Smooth muscle cell (in vitro differentiated cells): Measurements from ENCODE around the gene TNPO3. TPM values are rescaled to one million over a fixed set of nuclear protein-coding genes. Genes with fewer than 3 reads are reported as not detected.

ENCODE experiments used
- DNase-seq: peaks from one replicate; lab custom pipeline; 2025; ENCODE audit not compliant: unreplicated experiment; lab: John Stamatoyannopoulos, UW
- H2AFZ ChIP-seq: fragments of 200-600 bp; sonication (generic); 2 replicates; pipeline ENCODE4 v1.6.0; 2016; ENCODE audit warnings: antibody characterized with exemption, low read depth, mild to moderate bottlenecking
- H3F3A ChIP-seq: fragments of 200-600 bp; sonication (generic); 2 replicates; pipeline ENCODE4 v1.6.0; 2017; ENCODE audit warnings: antibody characterized with exemption, low read depth
- H3K27ac ChIP-seq: fragments of 200-600 bp; sonication (generic); 2 replicates; pipeline ENCODE4 v1.5.1; 2016; ENCODE audit warnings: low read depth, mild to moderate bottlenecking
- H3K27me3 ChIP-seq: fragments of 200-600 bp; sonication (generic); 2 replicates; pipeline ENCODE4 v1.6.1; 2016; ENCODE audit warnings: low read depth, mild to moderate bottlenecking
- H3K36me3 ChIP-seq: fragments of 200-600 bp; sonication (generic); 2 replicates; pipeline ENCODE4 v1.5.1; 2016; ENCODE audit warnings: low read depth
- H3K4me1 ChIP-seq: fragments of 200-600 bp; sonication (generic); 2 replicates; pipeline ENCODE4 v1.5.1; 2016; ENCODE audit warnings: low read depth
- H3K4me2 ChIP-seq: fragments of 200-600 bp; sonication (generic); 2 replicates; pipeline ENCODE4 v1.6.0; 2016; ENCODE audit warnings: mild to moderate bottlenecking
- H3K4me3 ChIP-seq: fragments of 200-600 bp; sonication (generic); 2 replicates; pipeline ENCODE4 v1.5.1; 2016; ENCODE audit warnings: mild to moderate bottlenecking
- H3K79me2 ChIP-seq: fragments of 200-600 bp; sonication (generic); 2 replicates; pipeline ENCODE4 v1.6.0; 2016; ENCODE audit warnings: low read depth, mild to moderate bottlenecking
- H3K9ac ChIP-seq: fragments of 200-600 bp; sonication (generic); 2 replicates; pipeline ENCODE4 v1.6.0; 2016; ENCODE audit warnings: low read depth
- H3K9me3 ChIP-seq: fragments of 200-600 bp; sonication (generic); replicated peaks from 2 replicates; pipeline ENCODE4 v1.5.1; 2016; ENCODE audit warnings: low read depth
- H4K20me1 ChIP-seq: fragments of 200-600 bp; sonication (generic); 2 replicates; pipeline ENCODE4 v1.6.0; 2016; ENCODE audit warnings: low read depth
- CTCF ChIP-seq: fragments of 200-600 bp; sonication (generic); IDR thresholded peaks from 2 replicates; pipeline ENCODE4 v1.5.1; 2017; ENCODE audit warnings: borderline replicate concordance, mild to moderate bottlenecking, antibody characterized with exemption; ENCODE audit not compliant: insufficient read depth, poor library complexity, severe bottlenecking
- WGBS: methylation state at CpG from one replicate; pipeline ENCODE4 v1.1.7; 2016; ENCODE audit warnings: low lambda C conversion rate; 5-methylcytosine and 5-hydroxymethylcytosine counted together
- polyA plus RNA-seq: library from polyadenylated mRNA; unstranded; fragments of >200 nt; fragmentation: Nextera tagmentation; extraction: Ambion mirVana; gene quantifications from 2 replicates; pipeline ENCODE4 v1.2.1, GENCODE V29; 2016
- total RNA-seq: library from RNA; depleted of rRNA; stranded (reverse); fragments of >200 nt; gene quantifications from 2 replicates; pipeline ENCODE4 v1.2.3, GENCODE V29; 2014

TNPO3 gene
- total and polyA plus RNA-seq, 2 experiments from 2014 or later: 28.4 to 41.3 TPM

- DNase-seq: no peak
- peaks cover 14% of the 10 kb centered on the region for H3K36me3 ChIP-seq
- H4K20me1 ChIP-seq: no peaks in the 10 kb centered on the region
- no peak for TF ChIP-seq CTCF
- H3K9ac ChIP-seq: no peak overlapping the region
- 94% methylated on average over 2 of the region's 2 CpGs for WGBS
- H3K27me3 ChIP-seq: no peaks in the 10 kb centered on the region
- no peaks in the 10 kb centered on the region for H3K9me3 ChIP-seq
- no peaks in the 10 kb centered on the region for H3F3A ChIP-seq
- no peaks in the 10 kb centered on the region for H3K4me1 ChIP-seq
- no peak overlapping the region for H3K4me2 ChIP-seq
- no peak overlapping the region for H2AFZ ChIP-seq
- no peak overlapping the region for H3K4me3 ChIP-seq
- no peak overlapping the region for H3K27ac ChIP-seq
- no peaks in the 10 kb centered on the region for H3K79me2 ChIP-seq
Observed at GRCh38 chr7:128993419-128993818, 61.5 kb downstream of the TNPO3 start.

- Histone ChIP-seq H2AFZ (no peak overlapping the region), H3K27me3 (no peaks in the 10 kb centered on the region), H3K79me2 (no peaks in the 10 kb centered on the region), H3K36me3 (peaks cover 25% of the 10 kb centered on the region), H4K20me1 (peaks cover 3% of the 10 kb centered on the region), H3F3A (no peaks in the 10 kb centered on the region), H3K4me2 (no peak overlapping the region), H3K4me3 (no peak overlapping the region), H3K9ac (no peak overlapping the region), H3K4me1 (no peaks in the 10 kb centered on the region), H3K9me3 (no peaks in the 10 kb centered on the region), H3K27ac (no peak overlapping the region)
- no peak for TF ChIP-seq CTCF
- WGBS: 91% methylated on average over 9 of the region's 9 CpGs
- DNase-seq: no peak
Observed at GRCh38 chr7:128989961-128990360, 65.0 kb downstream of the TNPO3 start.

DNA sequence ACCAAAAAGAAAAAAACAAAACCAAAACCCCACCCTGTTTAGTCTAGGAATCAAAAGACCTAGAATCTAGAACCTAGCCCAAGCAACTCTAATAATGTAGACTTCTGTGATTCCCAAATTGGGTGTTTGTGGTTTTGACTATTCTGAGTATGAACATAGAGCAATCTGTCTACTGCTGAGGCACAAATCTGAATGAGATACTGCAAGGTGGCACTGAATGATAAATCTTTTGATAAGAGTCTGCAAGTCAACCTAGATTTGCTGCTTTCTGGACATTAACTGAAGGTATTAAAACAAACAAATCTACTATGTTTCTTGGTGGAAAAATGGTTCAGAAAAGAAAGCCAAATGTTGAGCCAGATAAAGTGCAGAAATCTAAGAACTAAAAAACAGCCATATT lies 66.5 kb downstream of the TNPO3 start:
- no peak for TF ChIP-seq CTCF
- H3K36me3 ChIP-seq: peaks cover 36% of the 10 kb centered on the region

DNA sequence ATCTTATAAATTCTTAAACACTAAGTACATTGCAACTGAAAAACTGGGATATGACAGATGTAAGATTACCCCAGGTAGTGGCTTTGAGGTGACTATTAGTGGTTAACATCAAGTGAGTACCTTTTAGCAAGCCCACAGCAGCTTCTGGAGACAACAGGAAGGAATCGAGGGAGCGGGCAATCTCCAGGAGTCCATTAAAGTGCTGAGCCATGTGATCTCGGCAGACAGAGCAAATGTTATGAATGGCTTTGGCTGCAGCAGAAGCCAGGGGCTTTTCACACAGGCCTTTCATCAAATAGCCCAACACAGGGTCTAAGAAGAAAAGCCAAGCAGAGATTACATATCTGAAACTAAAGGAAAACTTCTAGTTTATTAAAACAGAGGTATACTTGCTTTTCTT lies 68.3 kb downstream of the TNPO3 start:
- Histone ChIP-seq H3K27me3 (no peaks in the 10 kb centered on the region), H3K27ac (no peak overlapping the region), H3K4me1 (no peaks in the 10 kb centered on the region), H3K9me3 (no peaks in the 10 kb centered on the region), H3K4me2 (no peak overlapping the region), H3K4me3 (no peak overlapping the region), H3K9ac (no peak overlapping the region), H3K36me3 (peaks cover 40% of the 10 kb centered on the region), H2AFZ (no peak overlapping the region), H3F3A (no peaks in the 10 kb centered on the region), H3K79me2 (no peaks in the 10 kb centered on the region), H4K20me1 (peaks cover 3% of the 10 kb centered on the region)
- DNase-seq: no peak
- WGBS: 85% methylated on average over 3 of the region's 3 CpGs
- TF ChIP-seq CTCF: no peak

More for the DNA sequence above, 66.5 kb downstream of the TNPO3 start:
- Histone ChIP-seq H3K4me2 (no peak overlapping the region), H3K9ac (no peak overlapping the region), H3K27me3 (no peaks in the 10 kb centered on the region), H2AFZ (no peak overlapping the region), H3K79me2 (no peaks in the 10 kb centered on the region), H3K27ac (no peak overlapping the region), H3K4me3 (no peak overlapping the region), H4K20me1 (peaks cover 3% of the 10 kb centered on the region), H3K9me3 (no peaks in the 10 kb centered on the region), H3K4me1 (no peaks in the 10 kb centered on the region), H3F3A (no peaks in the 10 kb centered on the region)
- DNase-seq: no peak
